Skeletal muscle tissue (tissue), 4 donors: Measurements from ENCODE around the gene XIAP. TPM values are rescaled to one million over a fixed set of nuclear protein-coding genes. Genes with fewer than 3 reads are reported as not detected.
"Not testable (repeated sequence)": the region's sequence is repeated elsewhere in the genome, so short reads cannot be mapped to it uniquely, and the experiment has no call there.

ENCODE experiments used
- H3K27ac ChIP-seq: one replicate; pipeline ENCODE4 v1.7.0; 2013; ENCODE audit warnings: mild to moderate bottlenecking, low read depth, low read length, inconsistent platforms
- H3K27me3 ChIP-seq, 3 donors: one replicate each; pipeline ENCODE4 v1.7.0; 2013; ENCODE audit warnings: low read length in 3 of 3; ENCODE audit not compliant: control insufficient read depth in 3 of 3, insufficient read depth in 3 of 3
- H3K36me3 ChIP-seq, 3 donors: one replicate each; pipeline ENCODE4 v1.7.0; 2013; ENCODE audit warnings: low read length in 3 of 3; ENCODE audit not compliant: control insufficient read depth in 3 of 3, insufficient read depth in 3 of 3
- H3K4me1 ChIP-seq, 3 donors: one replicate each; pipeline ENCODE4 v1.7.0; 2013; ENCODE audit warnings: low read length in 3 of 3, mild to moderate bottlenecking in 3 of 3; ENCODE audit not compliant: control insufficient read depth in 3 of 3, insufficient read depth in 3 of 3
- H3K4me3 ChIP-seq, 3 donors: one replicate each; pipeline ENCODE4 v1.7.0; 2013; ENCODE audit warnings: low read length in 3 of 3
- H3K9ac ChIP-seq, 3 donors: one replicate each; pipeline ENCODE4 v1.7.0; 2013; ENCODE audit warnings: low read length in 3 of 3, mild to moderate bottlenecking in 3 of 3, moderate library complexity in 2 of 3, low read depth in 1 of 3
- H3K9me3 ChIP-seq, 3 donors: one replicate each; pipeline ENCODE4 v1.7.0; 2013; ENCODE audit warnings: low read length in 3 of 3; ENCODE audit not compliant: control insufficient read depth in 3 of 3
- total RNA-seq: library from RNA; depleted of rRNA; stranded (reverse); fragments of >200 nt; gene quantifications from one replicate; pipeline ENCODE4 v1.2.3, GENCODE V29; 2014
- donor health status: Osteomylitis.

Gene XIAP
- total RNA-seq = 35.0 TPM

- Histone ChIP-seq H3K27ac (peak within 1 kb of the TSS; percentile 94), H3K4me1 (peaks cover 0 to 7% (median 3%) of the 10 kb centered on the region in 3 donors), H3K4me3 (peak within 1 kb of the TSS; percentile 74 to 83 (median 75)), H3K9ac (peak within 1 kb of the TSS; percentile 76 to 88 (median 80)), H3K9me3 (no peaks in the 10 kb centered on the region), H3K27me3 (no peaks in the 10 kb centered on the region), H3K36me3 (no peaks in the 10 kb centered on the region)
These were observed at the start of gene XIAP for GRCh38 chrX:123859846-123860838. Gene XIAP (plus strand): TSS chrX:123860053. CDS start chrX:123885663, 25,610 bp downstream.

- Histone ChIP-seq H3K36me3 (no peaks in the 10 kb centered on the region), H3K9me3 (no peaks in the 10 kb centered on the region), H3K9ac (no peak overlapping the region), H3K4me1 (no peaks in the 10 kb centered on the region), H3K27me3 (no peaks in the 10 kb centered on the region), H3K4me3 (no peak overlapping the region), H3K27ac (no peak overlapping the region)
These were observed 45.5 kb upstream of the XIAP start for GRCh38 chrX:123814343-123814742.

- H3K27me3 ChIP-seq, H3K27ac ChIP-seq, H3K4me1 ChIP-seq, H3K4me3 ChIP-seq, H3K9ac ChIP-seq, H3K36me3 ChIP-seq, H3K9me3 ChIP-seq: not testable (repeated sequence)
These were observed 44.9 kb upstream of the XIAP start for GRCh38 chrX:123814934-123815394.

- Histone ChIP-seq H3K4me3 (no peak overlapping the region), H3K36me3 (no peaks in the 10 kb centered on the region), H3K27me3 (no peaks in the 10 kb centered on the region), H3K9me3 (no peaks in the 10 kb centered on the region), H3K27ac (no peak overlapping the region), H3K4me1 (no peaks in the 10 kb centered on the region), H3K9ac (no peak overlapping the region)
These were observed 42.5 kb upstream of the XIAP start for GRCh38 chrX:123817288-123817894.

- no peaks in the 10 kb centered on the region for H3K36me3 ChIP-seq
- H3K9ac ChIP-seq = no peak overlapping the region
- no peak overlapping the region for H3K27ac ChIP-seq
- H3K4me3 ChIP-seq = no peak overlapping the region
- H3K27me3 ChIP-seq = no peaks in the 10 kb centered on the region
- no peaks in the 10 kb centered on the region for H3K9me3 ChIP-seq
- no peaks in the 10 kb centered on the region for H3K4me1 ChIP-seq
These were observed 41.6 kb upstream of the XIAP start for GRCh38 chrX:123818243-123818642.

- Histone ChIP-seq H3K4me3 (no peak overlapping the region), H3K9me3 (no peaks in the 10 kb centered on the region), H3K27me3 (no peaks in the 10 kb centered on the region), H3K4me1 (no peaks in the 10 kb centered on the region), H3K9ac (no peak overlapping the region), H3K36me3 (no peaks in the 10 kb centered on the region), H3K27ac (no peak overlapping the region)
These were observed 36.9 kb upstream of the XIAP start for GRCh38 chrX:123822965-123823364.

- Histone ChIP-seq H3K27ac (no peak overlapping the region), H3K36me3 (no peaks in the 10 kb centered on the region)
These were observed 29.5 kb upstream of the XIAP start for GRCh38 chrX:123830309-123830708.

GRCh38 chrX:123833387-123833786 lies 26.5 kb upstream of the XIAP start:
- H3K27me3 ChIP-seq = no peaks in the 10 kb centered on the region
- no peak overlapping the region for H3K9ac ChIP-seq
- H3K9me3 ChIP-seq = no peaks in the 10 kb centered on the region
- no peaks in the 10 kb centered on the region for H3K36me3 ChIP-seq
- H3K4me3 ChIP-seq = peak overlapping the region in 1 of 3 donors; percentile 49
- H3K27ac ChIP-seq = no peak overlapping the region
- H3K4me1 ChIP-seq = no peaks in the 10 kb centered on the region

More at GRCh38 chrX:123830309-123830708, 29.5 kb upstream of the XIAP start:
- H3K27me3 ChIP-seq = no peaks in the 10 kb centered on the region
- no peaks in the 10 kb centered on the region for H3K9me3 ChIP-seq
- H3K9ac ChIP-seq = no peak overlapping the region
- no peaks in the 10 kb centered on the region for H3K4me1 ChIP-seq
- no peak overlapping the region for H3K4me3 ChIP-seq

- no peak overlapping the region for H3K27ac ChIP-seq
- H3K4me1 ChIP-seq = no peaks in the 10 kb centered on the region
- H3K4me3 ChIP-seq = no peak overlapping the region
- H3K9me3 ChIP-seq = no peaks in the 10 kb centered on the region
- no peaks in the 10 kb centered on the region for H3K27me3 ChIP-seq
- H3K36me3 ChIP-seq = no peaks in the 10 kb centered on the region
- H3K9ac ChIP-seq = no peak overlapping the region
These were observed 25.7 kb upstream of the XIAP start for GRCh38 chrX:123834116-123834515.
